SKM-1 (cell line): Measurements from ENCODE around the gene HAUS6.
"Not testable (repeated sequence)": the region's sequence is repeated elsewhere in the genome, so short reads cannot be mapped to it uniquely, and the experiment has no call there.

Source experiments
- DNase-seq: peaks from one replicate; lab custom pipeline; 2025; ENCODE audit not compliant: unreplicated experiment; lab: John Stamatoyannopoulos, UW

HAUS6 gene

GRCh38 chr9:19102631-19103345, at the start of gene HAUS6:
TSS of gene HAUS6 (minus strand) at chr9:19102904. CDS start at chr9:19102651, 253 bp downstream.
- DNase-seq = peak; percentile 97

- DNase-seq = not testable (repeated sequence)
Measured at GRCh38 chr9:19152160-19152498, 49.4 kb upstream of the HAUS6 start.

- no peak for DNase-seq
Measured at GRCh38 chr9:19151425-19152159, 48.9 kb upstream of the HAUS6 start.

GRCh38 chr9:19149230-19149629, 46.5 kb upstream of the HAUS6 start:
- DNase-seq = no peak

GRCh38 chr9:19148187-19148586, 45.5 kb upstream of the HAUS6 start:
- no peak for DNase-seq

- DNase-seq = no peak
Measured at GRCh38 chr9:19146441-19147024, 43.8 kb upstream of the HAUS6 start.

- no peak for DNase-seq
Measured at GRCh38 chr9:19145881-19146280, 43.2 kb upstream of the HAUS6 start.

- no peak for DNase-seq
Measured at GRCh38 chr9:19140259-19140658, 37.6 kb upstream of the HAUS6 start.

GRCh38 chr9:19138084-19138483, 35.4 kb upstream of the HAUS6 start:
- DNase-seq = no peak

GRCh38 chr9:19137282-19137681, 34.6 kb upstream of the HAUS6 start:
- DNase-seq = no peak

- DNase-seq = no peak
Measured at GRCh38 chr9:19136129-19136528, 33.4 kb upstream of the HAUS6 start.

- no peak for DNase-seq
Measured at GRCh38 chr9:19133549-19134345, 31.0 kb upstream of the HAUS6 start.

GRCh38 chr9:19130436-19130835, 27.7 kb upstream of the HAUS6 start:
- no peak for DNase-seq

GRCh38 chr9:19127871-19128500, 25.3 kb upstream of the HAUS6 start:
- no peak for DNase-seq

- DNase-seq = no peak
Measured at GRCh38 chr9:19124430-19124793, 21.7 kb upstream of the HAUS6 start.

GRCh38 chr9:19122490-19123042, 19.9 kb upstream of the HAUS6 start:
- no peak for DNase-seq

GRCh38 chr9:19120877-19121276, 18.2 kb upstream of the HAUS6 start:
- no peak for DNase-seq

- no peak for DNase-seq
Measured at GRCh38 chr9:19119801-19120440, 17.2 kb upstream of the HAUS6 start.

GRCh38 chr9:19119246-19119645, 16.5 kb upstream of the HAUS6 start:
- DNase-seq = peak; percentile 67

GRCh38 chr9:19117039-19117716, 14.5 kb upstream of the HAUS6 start:
- no peak for DNase-seq
